H1 (cell line): ENCODE data around the gene PIM2. TPM values are rescaled to one million over a fixed set of nuclear protein-coding genes. Genes with fewer than 3 reads are reported as not detected.

ENCODE experiments used
- CTCF ChIA-PET: fragments of 300-600 bp; sonication (Branson Sonifier 250); formaldehyde crosslinking; loops from one replicate; lab custom pipeline; 2021; ENCODE audit not compliant: partially characterized antibody; lab: Charles Lee
- POLR2A ChIA-PET: fragments of 300-600 bp; sonication (Branson Sonifier 250); formaldehyde crosslinking; loops from one replicate; lab custom pipeline; 2021; ENCODE audit warnings: inconsistent platforms; ENCODE audit not compliant: partially characterized antibody; lab: Charles Lee
- DNase-seq, 2 experiments: peaks; one replicate each; pipeline versions ENCODE4 v3.0.0 to v3.0.0-alpha.2; 2010 to 2022; ENCODE audit warnings: low spot score in 2 of 2, low read depth in 1 of 2, mixed read lengths in 1 of 2
- FAIRE-seq: peaks from 2 replicates; lab custom pipeline; 2011; peaks lifted over from hg19 to GRCh38; lab: Jason Lieb, UNC
- H2AFZ ChIP-seq: 2 replicates; pipeline ENCODE4 v1.8.1; 2012; ENCODE audit warnings: low read length, inconsistent platforms
- H2AK5ac ChIP-seq: 2 replicates; pipeline ENCODE4 v1.6.1; 2013; ENCODE audit warnings: low read depth, low read length
- H2BK120ac ChIP-seq: replicated peaks from 2 replicates; pipeline ENCODE3; 2013; ENCODE audit warnings: low read depth, low read length, inconsistent platforms
- H2BK12ac ChIP-seq: 2 replicates; pipeline ENCODE4 v1.6.1; 2013; ENCODE audit warnings: low read depth, low read length
- H2BK15ac ChIP-seq: 2 replicates; pipeline ENCODE4 v1.6.1; 2013; ENCODE audit warnings: low read length
- H2BK20ac ChIP-seq: 2 replicates; pipeline ENCODE4 v1.6.1; 2013; ENCODE audit warnings: low read length
- H2BK5ac ChIP-seq: 2 replicates; pipeline ENCODE4 v1.6.1; 2013; ENCODE audit warnings: low read depth, low read length
- H3K14ac ChIP-seq: 2 replicates; pipeline ENCODE4 v1.6.1; 2013; ENCODE audit warnings: inconsistent platforms; ENCODE audit not compliant: insufficient read length
- H3K18ac ChIP-seq: 2 replicates; pipeline ENCODE4 v1.6.1; 2013; ENCODE audit warnings: low read length; ENCODE audit errors: extremely low read depth
- H3K23ac ChIP-seq: 2 replicates; pipeline ENCODE4 v1.6.1; 2013; ENCODE audit warnings: inconsistent platforms; ENCODE audit not compliant: insufficient read length
- H3K23me2 ChIP-seq: 2 replicates; pipeline ENCODE4 v1.6.1; 2013; ENCODE audit warnings: low read depth, low read length
- H3K27ac ChIP-seq: 2 replicates; pipeline ENCODE4 v1.6.1; 2011; ENCODE audit warnings: low read depth, low read length, inconsistent platforms
- H3K27me3 ChIP-seq, 4 experiments: replicated peaks in 1 of 4; 1 replicate in 1 of 4; 2 replicates in 3 of 4; pipeline versions ENCODE4 v1.6.1 to v1.8.1; 2011 to 2013; ENCODE audit warnings: low read length in 3 of 4, mild to moderate bottlenecking in 3 of 4, inconsistent platforms in 2 of 4, mixed read lengths in 2 of 4, moderate library complexity in 1 of 4; ENCODE audit not compliant: control insufficient read depth in 3 of 4, insufficient read depth in 3 of 4; ENCODE audit errors: extremely low read depth in 1 of 4
- H3K36me3 ChIP-seq, 4 experiments: 2 replicates each; pipeline versions ENCODE4 v1.6.1 to v1.8.1; 2011 to 2013; ENCODE audit warnings: mild to moderate bottlenecking in 4 of 4, low read length in 3 of 4, moderate library complexity in 2 of 4, control low read depth in 1 of 4, inconsistent platforms in 1 of 4; ENCODE audit not compliant: insufficient read depth in 4 of 4, control insufficient read depth in 2 of 4
- H3K4ac ChIP-seq: replicated peaks from 2 replicates; pipeline ENCODE3; 2013; ENCODE audit warnings: low read length, low read depth, mixed read lengths, inconsistent platforms; ENCODE audit not compliant: insufficient read length
- H3K4me1 ChIP-seq, 4 experiments: replicated peaks in 1 of 4; 1 replicate in 1 of 4; 2 replicates in 3 of 4; pipeline versions ENCODE4 v1.6.1 to v1.8.1; 2011 to 2013; ENCODE audit warnings: low read length in 3 of 4, inconsistent platforms in 2 of 4, mixed read lengths in 1 of 4; ENCODE audit not compliant: insufficient read depth in 4 of 4, control insufficient read depth in 3 of 4
- H3K4me2 ChIP-seq, 2 experiments: 2 replicates each; pipeline versions ENCODE4 v1.6.1 to v1.8.1; 2011 to 2013; ENCODE audit warnings: low read depth in 2 of 2, low read length in 2 of 2, control low read depth in 1 of 2, inconsistent platforms in 1 of 2, mild to moderate bottlenecking in 1 of 2; ENCODE audit not compliant: insufficient read depth in 1 of 2
- H3K4me3 ChIP-seq, 4 experiments: fragments of 200-600, 300-600 bp in 1 of 4; sonication (generic), shearing (Covaris generic), sonication (Bioruptor Twin) in 1 of 4; 2 replicates each; pipeline versions ENCODE4 v1.5.1 to v1.8.1; 2011 to 2016; ENCODE audit warnings: low read length in 4 of 4, low read depth in 3 of 4, control low read depth in 2 of 4, inconsistent platforms in 2 of 4, mild to moderate bottlenecking in 2 of 4, mixed read lengths in 1 of 4, moderate library complexity in 1 of 4; ENCODE audit not compliant: insufficient read depth in 2 of 4; ENCODE audit errors: extremely low read depth in 1 of 4
- H3K56ac ChIP-seq: replicated peaks from 2 replicates; pipeline ENCODE3; 2013; ENCODE audit warnings: low read depth, mild to moderate bottlenecking, mixed read lengths, low read length, inconsistent platforms; ENCODE audit not compliant: insufficient read length
- H3K79me1 ChIP-seq: 2 replicates; pipeline ENCODE4 v1.6.1; 2013; ENCODE audit warnings: low read depth, low read length, control low read depth
- H3K79me2 ChIP-seq, 2 experiments: 2 replicates each; pipeline versions ENCODE4 v1.6.1 to v1.8.1; 2012 to 2013; ENCODE audit warnings: low read length in 2 of 2, mild to moderate bottlenecking in 2 of 2, inconsistent platforms in 1 of 2; ENCODE audit not compliant: insufficient read depth in 2 of 2, control insufficient read depth in 1 of 2
- H3K9ac ChIP-seq, 4 experiments: replicated peaks in 1 of 4; 1 replicate in 1 of 4; 2 replicates in 3 of 4; pipeline versions ENCODE4 v1.6.1 to v1.8.1; 2011 to 2013; ENCODE audit warnings: low read depth in 3 of 4, low read length in 3 of 4, control low read depth in 2 of 4, mild to moderate bottlenecking in 2 of 4, moderate library complexity in 2 of 4, inconsistent platforms in 1 of 4; ENCODE audit errors: extremely low read depth in 1 of 4
- H3K9me3 ChIP-seq, 2 experiments: 2 replicates each; pipeline versions ENCODE4 v1.6.1 to v1.8.1; 2012 to 2013; ENCODE audit warnings: mild to moderate bottlenecking in 2 of 2, moderate library complexity in 2 of 2, control low read depth in 1 of 2, inconsistent platforms in 1 of 2, low read depth in 1 of 2, low read length in 1 of 2, mixed read lengths in 1 of 2; ENCODE audit not compliant: insufficient read depth in 2 of 2
- H4K20me1 ChIP-seq, 2 experiments: replicated peaks in 1 of 2; 2 replicates each; pipeline versions ENCODE3 to v1.8.1; 2011 to 2013; ENCODE audit warnings: inconsistent platforms in 2 of 2, low read length in 2 of 2, mild to moderate bottlenecking in 1 of 2; ENCODE audit not compliant: insufficient read depth in 2 of 2, control insufficient read depth in 1 of 2
- H4K5ac ChIP-seq: 2 replicates; pipeline ENCODE4 v1.6.1; 2013; ENCODE audit warnings: low read length, low read depth, mixed read lengths, inconsistent platforms; ENCODE audit not compliant: insufficient read length
- H4K8ac ChIP-seq: 2 replicates; pipeline ENCODE4 v1.8.0; 2013; ENCODE audit warnings: mild to moderate bottlenecking, moderate library complexity, low read length, inconsistent platforms; ENCODE audit not compliant: insufficient read depth; ENCODE audit errors: extremely low read depth
- H4K91ac ChIP-seq: replicated peaks from 2 replicates; pipeline ENCODE3; 2013; ENCODE audit warnings: low read length, mixed read lengths, inconsistent platforms; ENCODE audit not compliant: insufficient read length
- BACH1 ChIP-seq: IDR thresholded peaks from 2 replicates; pipeline ENCODE4 v1.6.1; 2012; ENCODE audit warnings: low read length, improper control_type of control experiment
- GABPA ChIP-seq: IDR thresholded peaks from 2 replicates; pipeline ENCODE4 v1.6.1; 2011; ENCODE audit warnings: mild to moderate bottlenecking, low read length, moderate library complexity, borderline replicate concordance; ENCODE audit not compliant: insufficient read depth
- GTF2F1 ChIP-seq: IDR thresholded peaks from 2 replicates; pipeline ENCODE4 v1.6.1; 2012; ENCODE audit warnings: low read depth, low read length, improper control_type of control experiment, borderline replicate concordance
- PHF8 ChIP-seq: fragments of 200-600 bp; sonication (generic); conservative IDR thresholded peaks from 2 replicates; pipeline ENCODE4 v1.7.1; 2012; ENCODE audit warnings: low read depth, mild to moderate bottlenecking, inconsistent platforms, low read length, moderate library complexity
- POLR2A ChIP-seq, 2 experiments: IDR thresholded peaks; 1 replicate in 1 of 2; 2 replicates in 1 of 2; pipeline ENCODE4 v1.6.1; 2011; ENCODE audit warnings: low read depth in 2 of 2, low read length in 2 of 2, mild to moderate bottlenecking in 2 of 2; ENCODE audit errors: control extremely low read depth in 1 of 2
- SIRT6 ChIP-seq: IDR thresholded peaks from one replicate; pipeline ENCODE4 v1.7.1; 2012; ENCODE audit warnings: low read length, inconsistent platforms
- TBP ChIP-seq: IDR thresholded peaks from 2 replicates; pipeline ENCODE4 v1.6.1; 2011; ENCODE audit warnings: low read depth, low read length, improper control_type of control experiment
- YY1 ChIP-seq: IDR thresholded peaks from 2 replicates; pipeline ENCODE4 v1.6.1; 2011; ENCODE audit warnings: low read depth, mild to moderate bottlenecking, low read length
- WGBS, 2 experiments: shearing (Covaris generic) in 1 of 2; methylation state at CpG; one replicate each; pipeline versions ENCODE4 v1.1.6 to v1.1.7; 2013 to 2015; ENCODE audit warnings: low lambda C conversion rate in 2 of 2, mixed read lengths in 2 of 2, inconsistent platforms in 1 of 2, low coverage in 1 of 2, missing lambda C conversion rate in 1 of 2; ENCODE audit not compliant: insufficient replicate concordance in 2 of 2, insufficient coverage in 1 of 2, insufficient read length in 1 of 2; ENCODE audit errors: extremely low coverage in 1 of 2, missing lambda C conversion rate in 1 of 2; 5-methylcytosine and 5-hydroxymethylcytosine counted together
- polyA plus RNA-seq, 7 experiments: library from polyadenylated mRNA; depleted of rRNA in 3 of 7; stranded (reverse) in 5 of 7; unstranded in 2 of 7; fragments of >200 nt in 5 of 7; fragments of 200-250 nt in 2 of 7; gene quantifications; 1 replicate in 5 of 7; 2 replicates in 1 of 7; 4 replicates in 1 of 7; pipeline versions ENCODE4 v1.2.1 to v1.2.3, GENCODE V29; 2011 to 2013; ENCODE audit warnings: missing spikeins in 2 of 7, mixed read lengths in 2 of 7
- total RNA-seq: library from RNA; stranded (reverse); fragmentation: NEBNext Ultra II Directional; extraction: Animal tissue kit (Norgen Biotek cat#: 25700); gene quantifications from 2 replicates; pipeline ENCODE4 v1.2.1, GENCODE V29; 2021
- TF ChIP-seq, protein P1 (sequence below): IDR thresholded peaks from 2 replicates; pipeline ENCODE4 v1.6.1; 2012; ENCODE audit warnings: low read length, inconsistent platforms

The PIM2 gene
- total and polyA plus RNA-seq, 2 of the 8 experiments (the other 6 are each of a cell fraction or from before 2014, with no cell fraction given) = 180 to 203 TPM

DNA sequence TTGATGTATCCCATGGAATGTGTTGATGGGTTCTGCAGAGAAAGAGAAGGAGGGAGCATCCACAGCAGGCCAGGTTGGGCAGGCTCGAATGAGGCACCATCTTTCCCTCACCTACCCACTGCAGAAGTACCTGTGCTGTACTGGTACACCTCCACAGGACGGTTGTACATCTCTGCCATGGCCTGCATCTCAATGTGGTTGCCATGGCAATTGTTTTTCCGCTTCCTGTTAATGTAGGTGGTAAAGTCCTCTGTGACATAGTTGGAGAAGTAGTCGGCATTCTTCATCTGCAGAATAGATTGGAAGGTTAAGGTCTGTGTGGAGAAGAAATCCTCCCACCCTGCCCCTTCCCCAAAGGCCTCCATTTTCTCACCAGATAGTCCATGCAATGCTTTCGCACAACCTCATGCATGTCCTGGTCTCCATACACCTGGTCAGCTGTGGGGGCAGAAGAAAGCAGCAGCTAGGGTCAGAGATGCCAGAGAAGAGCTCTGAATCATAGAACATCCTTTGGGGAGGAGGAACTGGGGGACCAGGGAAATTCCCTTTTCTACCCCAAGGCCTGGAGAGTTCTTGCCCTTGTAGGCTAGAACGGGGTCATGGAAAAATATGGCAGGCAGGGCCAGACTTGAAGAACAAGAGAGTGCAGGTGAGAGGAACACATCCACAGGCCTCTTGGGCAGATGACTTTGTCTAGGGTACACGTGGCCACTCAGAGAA, 15.9 kb upstream of the PIM2 start:
- FAIRE-seq (no peak), DNase-seq (no peak)
- no peaks in the 10 kb centered on the region for H4K20me1 ChIP-seq
- peaks cover 0 to 33% (median 11%) of the 10 kb centered on the region in 4 experiments; a peak in 6 of 8 replicates for H3K36me3 ChIP-seq
- no peak for TF ChIP-seq TBP
- TF ChIP-seq GTF2F1 = no peak
- TF ChIP-seq, protein P1, sequence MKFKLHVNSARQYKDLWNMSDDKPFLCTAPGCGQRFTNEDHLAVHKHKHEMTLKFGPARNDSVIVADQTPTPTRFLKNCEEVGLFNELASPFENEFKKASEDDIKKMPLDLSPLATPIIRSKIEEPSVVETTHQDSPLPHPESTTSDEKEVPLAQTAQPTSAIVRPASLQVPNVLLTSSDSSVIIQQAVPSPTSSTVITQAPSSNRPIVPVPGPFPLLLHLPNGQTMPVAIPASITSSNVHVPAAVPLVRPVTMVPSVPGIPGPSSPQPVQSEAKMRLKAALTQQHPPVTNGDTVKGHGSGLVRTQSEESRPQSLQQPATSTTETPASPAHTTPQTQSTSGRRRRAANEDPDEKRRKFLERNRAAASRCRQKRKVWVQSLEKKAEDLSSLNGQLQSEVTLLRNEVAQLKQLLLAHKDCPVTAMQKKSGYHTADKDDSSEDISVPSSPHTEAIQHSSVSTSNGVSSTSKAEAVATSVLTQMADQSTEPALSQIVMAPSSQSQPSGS = no peak
- no peak for TF ChIP-seq POLR2A (IDR thresholded peaks at IDR 0.05; ENCODE audit: control extremely low read depth in 1 of 2, low read depth in 2 of 2, low read length in 2 of 2)
- TF ChIP-seq BACH1 = no peak
- TF ChIP-seq YY1 = no peak
- no peak for TF ChIP-seq GABPA
- no peak for TF ChIP-seq SIRT6
- no peak for TF ChIP-seq PHF8
- H2BK20ac ChIP-seq = no peak overlapping the region
- H2AFZ ChIP-seq = no peak overlapping the region
- H2AK5ac ChIP-seq = no peak overlapping the region
- H3K4me1 ChIP-seq = peaks cover 0 to 12% (median 3%) of the 10 kb centered on the region in 4 experiments; a peak in 6 of 7 replicates
- 90% methylated on average over 7 of the region's 7 CpGs; no CpG with 5 or more reads in 1 of the 2 experiments for WGBS, 2 experiments
- no peak overlapping the region; the same call in 1 of the 2 replicates for H4K8ac ChIP-seq
- no peaks in the 10 kb centered on the region for H3K23me2 ChIP-seq
- H3K4me2 ChIP-seq = no peak overlapping the region
- H3K23ac ChIP-seq = no peak overlapping the region
- no peak overlapping the region for H4K5ac ChIP-seq
- no peak overlapping the region for H3K9ac ChIP-seq
- no peak overlapping the region for H2BK12ac ChIP-seq
- H3K79me1 ChIP-seq = no peaks in the 10 kb centered on the region
- H3K4ac ChIP-seq = no peak overlapping the region
- no peak overlapping the region for H2BK15ac ChIP-seq
- H3K14ac ChIP-seq = no peak overlapping the region
- no peak overlapping the region for H3K56ac ChIP-seq
- no peaks in the 10 kb centered on the region for H3K27me3 ChIP-seq
- H4K91ac ChIP-seq = no peak overlapping the region
- H3K27ac ChIP-seq = no peak overlapping the region
- H2BK5ac ChIP-seq = no peak overlapping the region
- H3K4me3 ChIP-seq = no peak overlapping the region
- ChIA-PET CTCF (interaction anchor here (1.0 kb wide), 1 partner anchor 23 kb away, joined by 3 read pairs; no protein-coding TSS in a partner anchor), POLR2A (interaction anchor here (21.5 kb wide), 1 partner anchor 20 kb away, joined by 572 read pairs; the partner anchor contains the start of genes PIM2 and SLC35A2)
- no peak overlapping the region for H2BK120ac ChIP-seq
- H3K9me3 ChIP-seq = no peaks in the 10 kb centered on the region
- H3K18ac ChIP-seq = no peak overlapping the region
- H3K79me2 ChIP-seq = peaks cover 0 to 37% of the 10 kb centered on the region in 2 experiments; a peak in 2 of 4 replicates
